ENCODE data around the gene TLX2. TPM values are rescaled to one million over a fixed set of nuclear protein-coding genes. Genes with fewer than 3 reads are reported as not detected.
A peak's percentile ranks its signal among the peaks of the same experiment; 100 is the strongest.

TLX2 gene
- total and polyA plus RNA-seq, 2 of the 8 experiments (the other 6 are each of a cell fraction or from before 2014, with no cell fraction given), result 0.06 to 0.17 TPM

GRCh38 chr2:74503506-74504475 lies 10.5 kb upstream of the TLX2 start:
- H4K91ac ChIP-seq (replicated peaks; ENCODE audit: insufficient read length, low read length), result peak overlapping the region; percentile 12
- ChIA-PET POLR2A (ENCODE audit: partially characterized antibody) (interaction anchor here (0.6 to 9.4 kb wide), 18 partner anchors 8 to 84 kb away, joined by 3 to 73 read pairs (median 6); partner anchors contain the start of genes AUP1, CCDC142, DQX1 and HTRA2), CTCF (ENCODE audit: partially characterized antibody) (interaction anchor here (0.8 to 3.5 kb wide), 20 partner anchors 10 to 112 kb away, joined by 3 to 20 read pairs (median 3); partner anchors contain the start of genes CCDC142, DQX1, INO80B and TLX2)
- H3K23ac ChIP-seq (ENCODE audit: insufficient read length), result no peak overlapping the region
- no peaks in the 10 kb centered on the region for H3K79me1 ChIP-seq (ENCODE audit: low read depth, low read length)
- H4K20me1 ChIP-seq (replicated peaks in 1 of 2; ENCODE audit: control insufficient read depth in 1 of 2, insufficient read depth in 2 of 2, low read length in 2 of 2), result peaks cover 0 to 12% of the 10 kb centered on the region in 2 experiments
- no peaks in the 10 kb centered on the region for H3K9me3 ChIP-seq (ENCODE audit: insufficient read depth in 2 of 2, low read depth in 1 of 2, low read length in 1 of 2)
- H4K8ac ChIP-seq (ENCODE audit: extremely low read depth, insufficient read depth, low read length), result no peak overlapping the region; the same call in none of the 2 replicates
- DNase-seq (ENCODE audit: low read depth in 1 of 2, low spot score in 2 of 2), result peak in 1 of 2 experiments; percentile 67
- no peak for TF ChIP-seq SAP30 (IDR thresholded peaks at IDR 0.05; ENCODE audit: insufficient read depth, insufficient replicate concordance, low read length)
- TF ChIP-seq ZNF274 (IDR thresholded peaks at IDR 0.05; ENCODE audit: borderline replicate concordance, extremely low read depth, low read length), result no peak
- TF ChIP-seq SUZ12 (IDR thresholded peaks at IDR 0.05; ENCODE audit: low read length), result peak; percentile 28
- peak; percentile 30; the same call in 1 of the 2 replicates for TF ChIP-seq YY1 (IDR thresholded peaks at IDR 0.05; ENCODE audit: low read depth, low read length)
- TF ChIP-seq EZH2 (IDR thresholded peaks at IDR 0.05; ENCODE audit: low read depth, low read length, severe bottlenecking), result peak; percentile 68
- TF ChIP-seq GABPA (IDR thresholded peaks at IDR 0.05; ENCODE audit: borderline replicate concordance, insufficient read depth, low read length), result peak; percentile 26; the same call in 1 of the 2 replicates
- H3K23me2 ChIP-seq (ENCODE audit: low read depth, low read length), result peaks cover 34% of the 10 kb centered on the region
- H3K4me2 ChIP-seq (ENCODE audit: insufficient read depth in 1 of 2, low read depth in 2 of 2, low read length in 2 of 2), result peak overlapping the region; percentile 78 to 88
- no peak overlapping the region for H2BK5ac ChIP-seq (ENCODE audit: low read depth, low read length)
- no peak overlapping the region for H2BK20ac ChIP-seq (ENCODE audit: low read length)
- H3K79me2 ChIP-seq (ENCODE audit: control insufficient read depth in 1 of 2, insufficient read depth in 2 of 2, low read length in 2 of 2), result peaks cover 0 to 3% of the 10 kb centered on the region in 2 experiments; a peak in 1 of 4 replicates
- no peak overlapping the region for H2BK12ac ChIP-seq (ENCODE audit: low read depth, low read length)
- FAIRE-seq, result no peak
- H3K4me3 ChIP-seq (ENCODE audit: extremely low read depth in 1 of 4, insufficient read depth in 2 of 4, low read depth in 3 of 4, low read length in 4 of 4), result peak overlapping the region; percentile 36 to 65 (median 54)
- no peak overlapping the region; a peak in 2 of 7 replicates for H3K9ac ChIP-seq (replicated peaks in 1 of 4; ENCODE audit: extremely low read depth in 1 of 4, low read depth in 3 of 4, low read length in 3 of 4)
- no peak overlapping the region for H3K27ac ChIP-seq (ENCODE audit: low read depth, low read length)
- H3K36me3 ChIP-seq (ENCODE audit: control insufficient read depth in 2 of 4, insufficient read depth in 4 of 4, low read length in 3 of 4), result peaks cover 0 to 9% (median 4%) of the 10 kb centered on the region in 4 experiments; a peak in 6 of 8 replicates
- peaks cover 58 to 81% (median 79%) of the 10 kb centered on the region in 4 experiments for H3K27me3 ChIP-seq (replicated peaks in 1 of 4; ENCODE audit: control insufficient read depth in 3 of 4, extremely low read depth in 1 of 4, insufficient read depth in 3 of 4, low read length in 3 of 4)
- peaks cover 10 to 53% (median 36%) of the 10 kb centered on the region in 4 experiments for H3K4me1 ChIP-seq (replicated peaks in 1 of 4; ENCODE audit: control insufficient read depth in 3 of 4, insufficient read depth in 4 of 4, low read length in 3 of 4)
- H2AK5ac ChIP-seq (ENCODE audit: low read depth, low read length), result no peak overlapping the region; the same call in 1 of the 2 replicates
- H4K5ac ChIP-seq (ENCODE audit: insufficient read length, low read depth, low read length), result no peak overlapping the region
- H2AFZ ChIP-seq (ENCODE audit: low read length), result no peak overlapping the region
- WGBS, 2 experiments (ENCODE audit: extremely low coverage in 1 of 2, insufficient coverage in 1 of 2, insufficient read length in 1 of 2, insufficient replicate concordance in 2 of 2, low coverage in 1 of 2, low lambda C conversion rate in 2 of 2, missing lambda C conversion rate in 1 of 2), result 9% methylated on average over 45 of the region's 45 CpGs; no CpG with 5 or more reads in 1 of the 2 experiments
- no peak overlapping the region; the same call in 1 of the 2 replicates for H2BK15ac ChIP-seq (ENCODE audit: low read length)
- no peak overlapping the region for H2BK120ac ChIP-seq (replicated peaks; ENCODE audit: low read depth, low read length)
- H3K14ac ChIP-seq (ENCODE audit: insufficient read length), result no peak overlapping the region
- peak overlapping the region; percentile 32 for H3K18ac ChIP-seq (ENCODE audit: extremely low read depth, low read length)
- no peak overlapping the region for H3K56ac ChIP-seq (replicated peaks; ENCODE audit: insufficient read length, low read depth, low read length)
- no peak overlapping the region for H3K4ac ChIP-seq (replicated peaks; ENCODE audit: insufficient read length, low read depth, low read length)

All from H1 (cell line).